Keratinocyte (primary cell): Measurements from ENCODE around the gene CST7. TPM values are rescaled to one million over a fixed set of nuclear protein-coding genes. Genes with fewer than 3 reads are reported as not detected.

Experiments used
- DNase-seq: peaks from one replicate; pipeline ENCODE4 v3.0.0-alpha.2; 2011; ENCODE audit warnings: low read depth, missing footprints, low spot score
- FAIRE-seq: peaks from 2 replicates; lab custom pipeline; 2011; peaks lifted over from hg19 to GRCh38; lab: Jason Lieb, UNC
- H2AFZ ChIP-seq: 2 replicates; pipeline ENCODE4 v1.6.0; 2012; ENCODE audit warnings: low read length, control low read depth, inconsistent platforms; ENCODE audit not compliant: control insufficient read depth
- H3K27ac ChIP-seq: 2 replicates; pipeline ENCODE4 v1.5.1; 2011; ENCODE audit warnings: low read length; ENCODE audit not compliant: control insufficient read depth, insufficient read depth
- H3K27me3 ChIP-seq: 3 replicates; pipeline ENCODE4 v1.6.0; 2011; ENCODE audit warnings: low read length; ENCODE audit not compliant: control insufficient read depth, insufficient read depth; ENCODE audit errors: extremely low read depth
- H3K36me3 ChIP-seq, 2 experiments: 2 replicates in 1 of 2; 3 replicates in 1 of 2; pipeline ENCODE4 v1.5.1; 2011; ENCODE audit warnings: low read length in 2 of 2, mild to moderate bottlenecking in 1 of 2; ENCODE audit not compliant: control insufficient read depth in 2 of 2, insufficient read depth in 2 of 2; ENCODE audit errors: extremely low read depth in 1 of 2
- H3K4me1 ChIP-seq: 3 replicates; pipeline ENCODE4 v1.5.1; 2011; ENCODE audit warnings: low read length; ENCODE audit not compliant: control insufficient read depth, insufficient read depth; ENCODE audit errors: extremely low read depth
- H3K4me2 ChIP-seq: 3 replicates; pipeline ENCODE4 v1.6.0; 2011; ENCODE audit warnings: low read depth, low read length; ENCODE audit not compliant: control insufficient read depth, insufficient read depth; ENCODE audit errors: extremely low read depth
- H3K4me3 ChIP-seq, 3 experiments: fragments of 200-600 bp in 1 of 3; sonication (generic) in 1 of 3; 2 replicates in 2 of 3; 3 replicates in 1 of 3; pipeline ENCODE4 v1.5.1; 2011 to 2016; ENCODE audit warnings: low read length in 3 of 3, mild to moderate bottlenecking in 3 of 3, control low read depth in 2 of 3, inconsistent platforms in 1 of 3, low read depth in 1 of 3, mixed read lengths in 1 of 3, mixed run types in 1 of 3, moderate library complexity in 1 of 3; ENCODE audit not compliant: control insufficient read depth in 2 of 3, insufficient read depth in 2 of 3; ENCODE audit errors: extremely low read depth in 1 of 3
- H3K79me2 ChIP-seq: 2 replicates; pipeline ENCODE4 v1.6.0; 2012; ENCODE audit warnings: low read length; ENCODE audit not compliant: control insufficient read depth, insufficient read depth
- H3K9ac ChIP-seq: 3 replicates; pipeline ENCODE4 v1.6.0; 2011; ENCODE audit warnings: low read length; ENCODE audit not compliant: control insufficient read depth, insufficient read depth; ENCODE audit errors: extremely low read depth
- H3K9me1 ChIP-seq: 3 replicates; pipeline ENCODE4 v1.6.0; 2011; ENCODE audit warnings: low read length; ENCODE audit not compliant: control insufficient read depth, insufficient read depth; ENCODE audit errors: extremely low read depth
- H3K9me3 ChIP-seq: 2 replicates; pipeline ENCODE4 v1.5.1; 2012; ENCODE audit warnings: low read depth, low read length; ENCODE audit not compliant: control insufficient read depth
- H4K20me1 ChIP-seq: 3 replicates; pipeline ENCODE4 v1.6.0; 2011; ENCODE audit warnings: low read length; ENCODE audit not compliant: control insufficient read depth, insufficient read depth; ENCODE audit errors: extremely low read depth
- CTCF ChIP-seq, 3 experiments: IDR thresholded peaks in 1 of 3; conservative IDR thresholded peaks in 1 of 3; optimal IDR thresholded peaks in 1 of 3; 2 replicates in 2 of 3; 3 replicates in 1 of 3; pipeline versions ENCODE3 to v1.5.1; 2011; ENCODE audit warnings: low read length in 3 of 3, mild to moderate bottlenecking in 3 of 3, moderate library complexity in 2 of 3, control low read depth in 1 of 3, inconsistent platforms in 1 of 3; ENCODE audit not compliant: insufficient read depth in 2 of 3; ENCODE audit errors: extremely low read depth in 1 of 3
- EZH2 ChIP-seq: IDR thresholded peaks from one replicate; pipeline ENCODE4 v1.6.1; 2012; ENCODE audit warnings: inconsistent platforms, mild to moderate bottlenecking, low read length, moderate library complexity
- dilution Hi-C: fragments of 300-500 bp; cut with MboI; formaldehyde crosslinking; loops from one replicate; pipeline ENCODE4 v1.7.0; 2020; ENCODE audit warnings: low sequenced_read_pairs; ENCODE audit not compliant: extremely low pct_ligation_motif_present
- polyA plus RNA-seq, 5 experiments: library from polyadenylated mRNA; depleted of rRNA in 3 of 5; stranded (reverse) in 3 of 5; stranded (forward) in 1 of 5; unstranded in 1 of 5; fragments of >200 nt; gene quantifications; 1 replicate in 1 of 5; 2 replicates in 3 of 5; 3 replicates in 1 of 5; pipeline versions ENCODE4 v1.2.1 to v1.2.3, GENCODE V29; 2011 to 2012; ENCODE audit warnings: missing spikeins in 2 of 5, low read depth in 1 of 5, low replicate concordance in 1 of 5

The CST7 gene
- polyA plus RNA-seq, 1 donor (not counting 4 experiments of a cell fraction or from before 2014, with no cell fraction given) = not detected

GRCh38 chr20:24916412-24916811 is 32.7 kb upstream of the CST7 start:
- H2AFZ ChIP-seq = no peak overlapping the region
- no peak overlapping the region for H3K4me2 ChIP-seq
- H3K9me1 ChIP-seq = no peaks in the 10 kb centered on the region
- no peaks in the 10 kb centered on the region for H3K36me3 ChIP-seq
- H3K79me2 ChIP-seq = no peaks in the 10 kb centered on the region
- no peaks in the 10 kb centered on the region for H4K20me1 ChIP-seq
- no peaks in the 10 kb centered on the region for H3K4me1 ChIP-seq
- no peak for DNase-seq
- H3K27ac ChIP-seq = no peak overlapping the region
- H3K9ac ChIP-seq = no peak overlapping the region
- TF ChIP-seq CTCF (optimal IDR thresholded peaks at IDR 0.05 in 1 of 3, IDR thresholded peaks at IDR 0.05 in 1 of 3, conservative IDR thresholded peaks at IDR 0.05 in 1 of 3; ENCODE audit: extremely low read depth in 1 of 3, insufficient read depth in 2 of 3, low read length in 3 of 3) = no peak
- TF ChIP-seq EZH2 = no peak
- FAIRE-seq = no peak
- H3K27me3 ChIP-seq = no peaks in the 10 kb centered on the region
- dilution Hi-C loops = no loop called here
- no peaks in the 10 kb centered on the region for H3K9me3 ChIP-seq
- H3K4me3 ChIP-seq = no peak overlapping the region

- Histone ChIP-seq H3K9me3 (no peaks in the 10 kb centered on the region), H3K4me2 (no peak overlapping the region), H3K9me1 (no peaks in the 10 kb centered on the region), H3K4me1 (no peaks in the 10 kb centered on the region), H3K4me3 (no peak overlapping the region), H4K20me1 (no peaks in the 10 kb centered on the region), H3K36me3 (no peaks in the 10 kb centered on the region), H3K79me2 (no peaks in the 10 kb centered on the region), H3K9ac (no peak overlapping the region), H2AFZ (no peak overlapping the region), H3K27ac (no peak overlapping the region), H3K27me3 (no peaks in the 10 kb centered on the region)
- DNase-seq (no peak), FAIRE-seq (no peak)
- no peak for TF ChIP-seq CTCF (optimal IDR thresholded peaks at IDR 0.05 in 1 of 3, IDR thresholded peaks at IDR 0.05 in 1 of 3, conservative IDR thresholded peaks at IDR 0.05 in 1 of 3; ENCODE audit: extremely low read depth in 1 of 3, insufficient read depth in 2 of 3, low read length in 3 of 3)
- no peak for TF ChIP-seq EZH2
- dilution Hi-C loops = no loop called here
Measured at GRCh38 chr20:24917056-24917455, 32.0 kb upstream of the CST7 start.
